IPS-11a (cell line): ENCODE measurements around the gene MCOLN3.
"Not testable (repeated sequence)": the region's sequence is repeated elsewhere in the genome, so short reads cannot be mapped to it uniquely, and the experiment has no call there.

Source experiments
- H3K4me3 ChIP-seq: one replicate; pipeline ENCODE4 v1.5.1; 2013; ENCODE audit warnings: low read depth, low read length, control low read depth

Gene MCOLN3

DNA sequence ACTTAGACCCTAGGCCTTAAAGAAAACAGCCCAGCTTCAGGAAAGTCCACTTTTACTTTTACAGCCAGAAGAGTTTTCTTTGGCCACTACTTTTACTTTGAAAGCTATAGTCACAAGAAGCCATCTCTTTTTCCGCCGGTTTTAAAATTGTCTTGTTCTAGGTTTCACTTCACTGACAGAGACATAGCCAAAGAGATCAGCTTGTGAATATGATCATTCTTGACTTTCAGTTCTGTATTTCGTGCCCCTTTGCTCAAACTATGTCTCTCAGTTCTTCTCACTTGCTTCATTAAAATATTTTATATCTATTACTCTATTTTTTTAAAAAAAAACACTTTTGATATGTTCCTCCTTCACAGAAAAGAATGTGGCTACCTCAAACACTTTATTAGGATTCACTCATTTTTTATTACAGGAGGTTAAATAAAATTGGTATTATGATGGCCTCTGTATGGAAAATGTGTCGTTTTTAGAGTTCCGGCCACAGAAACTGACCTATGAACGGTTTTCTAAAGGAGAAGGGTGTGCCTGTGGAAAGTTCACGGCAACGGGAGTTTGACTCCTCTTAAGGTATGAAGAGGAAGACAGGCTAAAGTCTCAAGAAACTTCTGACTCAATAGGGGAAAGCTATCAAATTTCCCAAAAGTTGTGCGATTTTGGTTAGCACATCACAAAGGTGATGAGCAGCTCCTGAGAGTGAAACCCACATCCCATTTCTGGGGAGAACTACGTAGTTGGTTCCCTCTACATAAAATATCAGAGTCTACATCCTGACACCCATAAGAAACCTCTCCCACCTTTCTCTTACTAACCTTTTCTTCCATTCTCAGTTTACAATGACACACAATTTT is 52.6 kb downstream of the MCOLN3 start:
- no peak overlapping the region for H3K4me3 ChIP-seq

DNA sequence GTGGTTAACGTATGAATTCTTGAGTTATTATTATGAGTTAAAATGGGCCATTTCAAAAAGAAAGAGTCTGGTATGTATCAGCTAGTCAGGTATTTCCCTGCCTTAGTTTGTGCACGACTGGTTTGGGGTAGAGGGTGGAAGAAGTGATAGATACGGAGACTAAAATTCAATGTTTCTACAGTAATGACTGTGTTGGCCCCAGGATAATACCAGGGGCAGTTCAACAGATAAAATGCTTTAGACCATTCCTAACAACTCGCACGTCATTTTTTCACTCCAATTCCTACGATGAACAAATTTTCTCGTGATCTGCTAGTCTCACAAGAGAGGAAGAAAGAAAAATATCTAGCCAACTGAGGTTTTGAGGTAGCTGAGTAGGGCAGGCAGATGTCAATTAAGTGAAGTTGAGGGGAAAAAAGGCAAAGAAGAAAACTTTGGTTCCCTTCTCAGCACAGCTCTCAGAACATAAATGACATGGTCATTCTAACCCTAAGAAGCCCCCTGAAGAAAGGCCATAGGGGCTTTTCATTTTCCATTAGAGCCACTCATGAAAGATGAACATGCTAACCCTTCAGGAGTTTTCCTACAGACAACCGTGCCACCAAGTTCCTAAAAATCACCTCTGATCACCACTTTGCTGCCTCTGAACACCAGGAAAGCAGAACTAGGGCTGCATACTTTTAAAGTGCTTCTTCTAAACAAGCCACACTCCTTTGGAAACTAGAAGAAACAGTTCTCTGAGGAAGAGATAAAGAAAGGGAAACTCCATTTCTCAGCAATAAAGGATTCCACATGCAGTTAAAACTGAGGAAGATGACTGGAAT is 57.0 kb downstream of the MCOLN3 start:
- no peak overlapping the region for H3K4me3 ChIP-seq

DNA sequence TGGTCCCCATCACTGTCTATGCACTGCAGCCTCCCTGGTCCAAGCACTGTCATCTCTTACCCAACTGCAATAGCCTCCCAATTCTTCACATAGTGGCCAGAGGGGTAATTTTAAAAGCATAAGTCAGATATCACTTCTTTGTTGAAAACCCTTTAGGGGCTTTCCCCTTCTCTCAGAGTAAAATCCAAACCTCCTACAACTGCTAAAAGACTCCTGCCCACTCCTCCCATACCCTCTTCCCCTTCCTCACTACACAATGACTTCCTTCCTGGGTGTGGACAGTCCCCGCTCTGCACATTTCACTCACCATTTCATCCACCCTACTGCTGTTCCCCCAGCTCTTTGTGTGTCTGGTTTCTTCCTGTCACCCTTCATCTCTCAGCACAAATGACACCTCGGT is 59.7 kb downstream of the MCOLN3 start:
- H3K4me3 ChIP-seq = no peak overlapping the region

DNA sequence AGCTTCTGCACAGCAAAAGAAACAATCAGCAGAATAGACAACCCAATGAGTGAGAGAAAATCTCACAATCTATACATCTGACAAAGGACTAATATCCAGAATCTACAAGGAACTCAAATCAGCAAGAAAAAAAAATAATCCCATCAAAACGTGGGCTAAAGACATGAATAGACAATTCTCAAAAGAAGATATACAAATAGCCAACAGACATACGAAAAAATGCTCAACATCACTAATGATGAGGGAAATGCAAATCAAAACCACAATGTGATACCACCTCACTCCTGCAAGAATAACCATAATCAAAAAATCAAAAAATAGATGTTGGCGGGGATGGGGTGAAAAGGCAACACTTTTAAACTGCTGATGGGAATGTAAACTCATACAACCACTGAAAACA is 61.7 kb downstream of the MCOLN3 start:
- H3K4me3 ChIP-seq = not testable (repeated sequence)

DNA sequence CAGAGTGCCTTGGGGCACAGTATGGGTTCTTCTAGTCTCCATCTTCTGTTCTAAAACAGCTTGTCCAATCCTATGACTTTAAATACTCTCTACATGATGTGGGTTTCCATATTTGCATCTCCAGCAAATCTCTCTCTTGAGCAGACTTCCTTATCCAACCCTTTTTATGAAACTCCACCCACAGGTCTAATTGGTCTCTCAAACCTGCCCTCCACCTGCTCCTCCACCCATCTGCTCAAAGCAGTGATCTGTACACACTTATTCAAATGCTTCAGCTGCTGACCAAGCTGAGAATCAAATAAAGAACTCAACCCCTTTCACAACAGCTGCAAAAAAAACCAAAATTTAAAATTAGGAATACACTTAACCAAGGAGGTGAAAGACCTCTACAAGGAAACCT is 62.9 kb downstream of the MCOLN3 start:
- no peak overlapping the region for H3K4me3 ChIP-seq

DNA sequence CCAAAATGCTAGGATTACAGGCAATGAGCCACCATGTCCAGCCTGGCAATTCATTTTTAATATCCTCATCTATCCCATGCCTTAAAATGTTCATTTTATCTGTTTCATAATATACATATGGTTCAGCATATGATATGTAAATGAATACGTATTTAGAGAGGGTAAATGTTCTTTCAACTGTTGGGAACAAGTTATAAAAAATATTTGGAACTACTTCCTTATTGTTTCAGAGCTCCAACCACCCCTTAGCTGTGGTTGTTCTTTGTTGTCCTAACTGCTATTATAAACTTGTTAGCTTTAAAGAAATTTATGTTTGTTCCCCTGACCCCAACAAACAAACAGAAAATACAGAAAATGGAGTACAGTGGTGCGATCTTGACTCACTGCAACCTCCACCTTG is 65.9 kb downstream of the MCOLN3 start:
- H3K4me3 ChIP-seq = no peak overlapping the region

DNA sequence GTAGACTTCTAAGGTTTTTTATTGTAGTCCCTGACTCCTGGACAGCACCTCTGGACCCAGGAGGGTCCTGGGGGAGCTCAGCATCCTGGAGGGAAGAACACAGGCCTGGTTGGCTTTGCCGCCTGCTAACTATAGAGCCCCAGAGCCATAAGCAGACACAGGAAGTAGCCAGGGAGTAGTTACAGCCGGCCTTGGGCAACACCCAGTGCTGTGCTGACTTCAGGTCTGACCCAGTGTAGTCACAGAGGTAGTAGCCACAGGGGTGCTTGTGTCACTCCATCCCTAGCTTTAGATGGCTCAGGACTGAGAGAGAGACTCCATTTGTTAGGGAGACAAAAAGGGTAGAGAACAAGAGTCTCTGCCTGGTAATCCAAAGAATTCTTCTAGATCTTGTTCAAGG is 73.3 kb downstream of the MCOLN3 start:
- H3K4me3 ChIP-seq = no peak overlapping the region

DNA sequence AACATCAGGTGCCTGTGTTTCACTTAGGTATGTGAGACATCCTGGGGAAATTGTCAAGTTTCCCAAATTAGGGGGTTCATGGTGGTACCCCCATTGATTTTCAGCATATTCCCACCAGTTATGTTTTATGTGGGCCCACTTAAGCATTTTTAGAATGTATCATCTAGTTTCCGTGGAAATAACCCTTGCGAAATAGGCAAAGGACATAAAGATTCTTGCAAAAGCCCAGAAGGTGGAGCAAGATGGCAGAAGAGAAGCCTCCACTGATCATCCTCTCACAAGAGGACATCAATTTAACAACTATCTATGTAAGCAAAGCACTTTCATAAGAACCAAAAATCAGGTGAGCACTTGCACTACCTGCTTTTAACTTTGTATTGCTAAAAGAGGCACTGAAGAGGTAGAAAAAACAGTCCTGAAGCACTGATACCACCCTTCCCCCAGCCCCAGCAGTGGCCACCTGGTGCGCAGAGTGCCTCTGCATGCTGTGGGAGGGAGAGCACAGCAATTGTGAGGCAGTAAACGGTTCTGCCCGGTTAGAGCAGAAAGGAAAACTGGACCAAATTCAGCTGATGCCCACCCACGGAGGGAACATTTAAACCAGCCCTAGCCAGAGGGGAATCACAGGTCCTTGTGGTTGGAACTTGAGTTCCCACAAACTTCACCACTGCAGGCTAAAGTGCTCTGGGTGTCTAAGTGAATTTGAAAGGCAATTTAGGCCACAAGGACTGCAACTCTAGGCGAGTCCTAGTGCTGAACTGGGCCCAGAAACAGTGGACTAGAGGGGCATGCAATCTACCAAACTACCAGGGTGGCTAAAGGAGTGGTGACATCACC is 74.6 kb downstream of the MCOLN3 start:
- H3K4me3 ChIP-seq = no peak overlapping the region

DNA sequence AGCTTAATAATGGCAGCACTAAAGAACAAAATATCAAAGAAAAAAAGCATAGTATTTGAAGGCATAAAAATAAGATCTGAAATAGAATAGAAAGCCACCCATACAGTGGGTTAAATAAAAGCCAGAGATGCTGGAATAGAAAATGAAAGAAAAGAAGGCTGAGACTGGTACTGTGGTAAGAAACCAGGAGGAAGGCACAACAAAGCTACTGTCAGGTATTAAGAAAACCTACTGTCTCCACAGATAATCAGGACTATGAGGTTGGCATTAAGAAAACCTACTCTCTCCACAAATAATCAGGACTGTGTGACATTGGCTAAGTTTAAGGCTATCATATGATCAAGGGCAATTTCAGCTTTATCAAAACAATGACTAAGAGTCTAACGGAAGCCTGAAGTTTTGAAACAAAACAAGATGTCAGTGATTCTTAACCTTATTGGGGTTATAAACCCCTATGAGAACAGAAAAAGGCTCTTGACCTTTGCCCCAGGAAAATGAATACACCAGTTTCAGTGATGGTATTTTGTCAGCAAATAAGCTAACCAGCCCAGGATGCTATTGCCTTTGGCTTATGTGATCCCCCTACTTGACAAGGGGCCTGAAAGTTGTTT is 75.8 kb downstream of the MCOLN3 start:
- H3K4me3 ChIP-seq = no peak overlapping the region

DNA sequence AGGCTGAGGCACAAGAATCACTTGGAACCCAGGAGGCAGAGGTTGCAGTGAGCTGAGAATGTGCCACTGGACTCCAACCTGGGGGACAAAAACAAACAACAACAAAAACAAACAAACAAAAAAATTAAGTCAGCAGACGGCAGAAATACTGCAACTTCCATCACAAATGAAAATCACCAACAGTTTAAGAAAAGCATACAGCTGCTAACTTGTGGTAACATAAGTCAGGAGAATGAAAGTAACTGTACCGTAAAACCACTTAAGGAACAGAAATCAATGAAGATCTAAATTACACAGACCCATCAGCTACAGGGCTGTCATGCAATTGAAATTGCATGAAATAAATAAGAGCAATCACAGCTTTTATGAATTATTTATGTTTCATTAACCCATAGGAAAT is 76.3 kb downstream of the MCOLN3 start:
- no peak overlapping the region for H3K4me3 ChIP-seq

DNA sequence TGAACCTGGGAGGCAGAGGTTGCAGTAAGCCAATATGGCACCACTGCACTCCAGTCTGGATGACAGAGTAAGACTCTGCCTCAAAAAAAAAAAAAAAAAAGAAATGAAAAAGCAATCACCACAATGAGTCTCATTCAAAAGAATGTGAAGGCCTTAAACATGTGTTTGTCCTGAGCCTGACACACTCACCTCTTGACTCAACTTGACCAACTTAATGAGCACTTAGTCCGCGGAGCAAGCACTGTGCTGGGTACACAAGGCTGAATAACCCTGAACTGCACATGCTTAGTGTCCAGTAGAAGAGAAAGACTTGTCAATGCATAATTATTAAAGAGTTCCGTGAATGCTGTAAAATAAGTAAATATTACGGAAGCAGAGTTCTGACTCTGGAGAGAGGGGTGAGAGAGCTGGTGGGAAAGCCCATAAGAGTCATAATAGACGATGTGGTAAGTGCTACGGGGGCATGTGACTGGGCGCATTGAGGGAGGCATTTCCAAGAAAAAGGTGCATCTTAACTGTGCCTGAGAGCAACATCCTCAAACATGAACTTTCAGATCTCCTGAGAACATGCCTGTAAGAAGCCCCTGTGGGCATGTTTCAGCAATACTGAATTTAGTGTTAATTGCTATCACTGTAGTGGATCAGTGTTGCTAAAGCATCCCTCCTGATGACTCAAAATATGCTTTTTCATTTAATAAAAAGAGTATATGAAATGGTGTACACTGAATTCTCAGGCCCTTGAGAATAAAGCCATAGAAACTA is 78.6 kb downstream of the MCOLN3 start:
- no peak overlapping the region for H3K4me3 ChIP-seq

DNA sequence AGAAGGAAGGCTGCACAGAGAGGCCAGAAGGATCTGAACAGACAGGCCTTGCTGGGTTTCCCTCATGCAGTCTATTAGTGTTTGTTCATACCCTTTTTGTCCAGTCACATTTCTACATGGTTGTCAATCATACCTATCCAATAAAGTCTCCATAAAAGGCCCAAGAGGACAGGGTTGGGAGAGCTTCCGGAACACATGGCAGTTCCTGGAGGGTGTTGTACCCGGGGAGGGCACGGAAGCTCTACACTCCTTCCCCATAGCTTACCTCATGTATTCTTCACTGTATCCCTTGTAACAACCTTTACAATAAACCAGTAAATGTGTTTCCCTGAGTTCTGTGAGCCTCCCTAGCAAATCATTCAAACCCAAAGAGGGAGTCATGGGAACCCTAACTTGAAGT is 79.4 kb downstream of the MCOLN3 start:
- no peak overlapping the region for H3K4me3 ChIP-seq

DNA sequence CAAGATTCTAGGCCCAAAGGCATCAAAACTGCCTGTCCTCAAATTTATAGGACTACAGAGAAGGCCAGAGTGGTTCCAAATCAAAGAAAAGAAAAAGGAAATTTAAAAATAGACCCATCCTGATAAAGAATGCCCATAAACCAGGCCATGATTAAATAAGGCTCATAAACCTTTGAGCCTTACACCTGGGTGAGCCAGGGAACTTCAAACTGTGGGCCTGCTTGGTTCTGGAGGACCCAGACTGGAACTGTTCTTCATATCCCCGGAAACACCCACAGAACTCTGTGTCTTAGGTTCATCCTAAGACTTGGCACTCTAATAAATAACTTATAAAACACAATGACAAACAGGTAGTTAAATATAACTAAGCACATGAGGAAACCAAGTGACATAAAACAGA is 80.2 kb downstream of the MCOLN3 start:
- H3K4me3 ChIP-seq = no peak overlapping the region
